PFSK-1 (cell line): ENCODE results near the gene C5orf58.

Source experiments
- FOXP2 ChIP-seq: optimal IDR thresholded peaks from 2 replicates; pipeline ENCODE3; 2011; ENCODE audit warnings: borderline replicate concordance, control low read depth, inconsistent platforms; ENCODE audit not compliant: insufficient read depth; ENCODE audit errors: extremely low read length, extremely low read depth
- POLR2AphosphoS5 ChIP-seq: IDR thresholded peaks from 2 replicates; pipeline ENCODE4 v1.6.1; 2012; ENCODE audit warnings: low read depth, mild to moderate bottlenecking, control low read depth, low read length, moderate library complexity
- SIN3A ChIP-seq: IDR thresholded peaks from 2 replicates; pipeline ENCODE4 v1.6.1; 2012; ENCODE audit warnings: mild to moderate bottlenecking, low read length, moderate library complexity, borderline replicate concordance; ENCODE audit not compliant: insufficient read depth
- TAF1 ChIP-seq: IDR thresholded peaks from 2 replicates; pipeline ENCODE4 v1.6.1; 2012; ENCODE audit warnings: low read length, control low read depth, borderline replicate concordance; ENCODE audit not compliant: insufficient read depth
- TF ChIP-seq, protein P1 (sequence below), 2 experiments: IDR thresholded peaks; 2 replicates each; pipeline versions ENCODE4 v1.6.1 to v1.8.0; 2011 to 2012; ENCODE audit warnings: low read depth in 2 of 2, low read length in 2 of 2, control low read depth in 1 of 2, inconsistent platforms in 1 of 2, mild to moderate bottlenecking in 1 of 2, moderate library complexity in 1 of 2; ENCODE audit not compliant: insufficient read depth in 1 of 2

C5orf58 gene

DNA sequence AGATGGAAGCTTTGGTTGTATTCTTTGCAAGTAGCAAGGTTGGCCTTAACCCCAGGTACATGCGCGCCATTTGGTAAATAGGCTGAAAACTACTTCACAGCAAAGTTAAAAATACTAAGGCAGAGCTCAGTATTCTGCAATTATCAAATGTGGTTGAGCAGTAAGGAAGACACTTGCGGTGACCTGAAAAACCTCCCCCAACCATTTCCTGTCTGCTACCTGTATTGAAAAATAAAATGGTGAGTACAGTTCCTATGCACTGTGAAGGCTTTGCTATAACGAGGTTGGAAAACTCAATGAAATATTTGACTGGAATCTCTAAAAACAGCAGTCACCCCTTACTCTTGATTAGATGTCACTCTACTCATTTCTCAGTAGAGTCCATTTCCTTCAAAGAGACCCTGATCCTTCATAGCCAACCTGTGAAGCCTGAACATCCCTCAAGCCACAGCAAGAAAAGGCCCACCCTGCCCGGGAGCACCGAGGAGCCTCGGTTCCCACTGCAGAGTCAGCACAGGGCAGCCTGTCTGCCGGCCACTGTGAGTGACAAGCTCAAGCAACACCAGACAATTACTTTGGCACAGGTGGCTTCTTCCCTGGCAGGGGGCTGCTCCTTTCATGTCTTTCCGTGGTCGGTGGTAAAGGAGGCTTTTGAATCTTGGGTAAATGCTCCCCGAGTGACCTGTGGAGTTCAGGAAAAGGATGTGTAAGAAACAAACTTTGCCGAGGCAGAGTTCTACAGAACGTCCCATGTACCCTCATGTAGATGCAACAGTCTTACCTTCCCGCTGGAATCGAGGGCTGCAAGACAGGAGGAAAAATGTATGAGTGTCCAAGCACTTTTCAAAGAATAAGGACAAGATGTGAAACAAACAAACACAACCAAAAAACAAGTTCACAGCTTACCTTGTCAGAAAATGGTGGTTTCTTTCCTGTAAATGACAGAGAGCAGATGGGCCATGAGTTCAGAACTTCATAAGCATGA is 29.6 kb downstream of the C5orf58 start:
- TF ChIP-seq SIN3A (no peak), TAF1 (no peak), POLR2AphosphoS5 (no peak)

DNA sequence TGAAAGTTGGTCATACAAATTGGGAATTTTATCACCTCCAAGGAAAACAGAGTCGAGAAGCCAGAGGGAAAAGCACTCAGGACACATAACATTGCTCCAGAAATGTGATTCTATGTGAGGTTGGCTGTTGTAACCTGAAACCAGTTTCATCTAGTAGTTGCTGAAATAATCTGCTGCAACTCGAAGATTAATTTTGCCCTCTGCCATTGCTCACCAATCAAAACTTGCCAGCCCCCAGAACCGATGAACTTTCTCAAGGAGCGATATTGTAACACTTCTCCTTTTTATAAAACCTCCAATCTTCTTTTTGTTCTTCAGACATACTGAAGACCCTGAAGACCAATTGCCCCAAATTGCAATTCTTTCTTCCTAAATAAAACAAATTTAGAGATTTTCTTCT is 31.1 kb downstream of the C5orf58 start:
- no peak for TF ChIP-seq POLR2AphosphoS5
- TF ChIP-seq, protein P1, sequence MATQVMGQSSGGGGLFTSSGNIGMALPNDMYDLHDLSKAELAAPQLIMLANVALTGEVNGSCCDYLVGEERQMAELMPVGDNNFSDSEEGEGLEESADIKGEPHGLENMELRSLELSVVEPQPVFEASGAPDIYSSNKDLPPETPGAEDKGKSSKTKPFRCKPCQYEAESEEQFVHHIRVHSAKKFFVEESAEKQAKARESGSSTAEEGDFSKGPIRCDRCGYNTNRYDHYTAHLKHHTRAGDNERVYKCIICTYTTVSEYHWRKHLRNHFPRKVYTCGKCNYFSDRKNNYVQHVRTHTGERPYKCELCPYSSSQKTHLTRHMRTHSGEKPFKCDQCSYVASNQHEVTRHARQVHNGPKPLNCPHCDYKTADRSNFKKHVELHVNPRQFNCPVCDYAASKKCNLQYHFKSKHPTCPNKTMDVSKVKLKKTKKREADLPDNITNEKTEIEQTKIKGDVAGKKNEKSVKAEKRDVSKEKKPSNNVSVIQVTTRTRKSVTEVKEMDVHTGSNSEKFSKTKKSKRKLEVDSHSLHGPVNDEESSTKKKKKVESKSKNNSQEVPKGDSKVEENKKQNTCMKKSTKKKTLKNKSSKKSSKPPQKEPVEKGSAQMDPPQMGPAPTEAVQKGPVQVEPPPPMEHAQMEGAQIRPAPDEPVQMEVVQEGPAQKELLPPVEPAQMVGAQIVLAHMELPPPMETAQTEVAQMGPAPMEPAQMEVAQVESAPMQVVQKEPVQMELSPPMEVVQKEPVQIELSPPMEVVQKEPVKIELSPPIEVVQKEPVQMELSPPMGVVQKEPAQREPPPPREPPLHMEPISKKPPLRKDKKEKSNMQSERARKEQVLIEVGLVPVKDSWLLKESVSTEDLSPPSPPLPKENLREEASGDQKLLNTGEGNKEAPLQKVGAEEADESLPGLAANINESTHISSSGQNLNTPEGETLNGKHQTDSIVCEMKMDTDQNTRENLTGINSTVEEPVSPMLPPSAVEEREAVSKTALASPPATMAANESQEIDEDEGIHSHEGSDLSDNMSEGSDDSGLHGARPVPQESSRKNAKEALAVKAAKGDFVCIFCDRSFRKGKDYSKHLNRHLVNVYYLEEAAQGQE (IDR thresholded peaks at IDR 0.05; ENCODE audit: insufficient read depth in 1 of 2, low read depth in 2 of 2, low read length in 2 of 2), result no peak
- TF ChIP-seq SIN3A, result no peak
- no peak for TF ChIP-seq FOXP2
- no peak for TF ChIP-seq TAF1

GRCh38 chr5:170265522-170265921 is 32.7 kb downstream of the C5orf58 start:
- TF ChIP-seq POLR2AphosphoS5, result no peak

- TF ChIP-seq TAF1, result no peak
- TF ChIP-seq SIN3A, result no peak
- no peak for TF ChIP-seq FOXP2
- TF ChIP-seq, protein P1 (IDR thresholded peaks at IDR 0.05; ENCODE audit: insufficient read depth in 1 of 2, low read depth in 2 of 2, low read length in 2 of 2), result no peak
- TF ChIP-seq POLR2AphosphoS5, result no peak
These were observed 34.0 kb downstream of the C5orf58 start for GRCh38 chr5:170266570-170267381.

- TF ChIP-seq POLR2AphosphoS5 (no peak), FOXP2 (no peak), TAF1 (no peak), SIN3A (no peak)
- TF ChIP-seq, protein P1 (IDR thresholded peaks at IDR 0.05; ENCODE audit: insufficient read depth in 1 of 2, low read depth in 2 of 2, low read length in 2 of 2), result no peak
These were observed 34.8 kb downstream of the C5orf58 start for GRCh38 chr5:170267431-170268152.
